Kidney (tissue), 14 donors: ENCODE results near the gene HGS. TPM values are rescaled to one million over a fixed set of nuclear protein-coding genes. Genes with fewer than 3 reads are reported as not detected.

Experiments
- DNase-seq, 5 donors: peaks; one replicate each; pipeline ENCODE4 v3.0.0-alpha.2; 2013 to 2020
- FAIRE-seq: peaks from 2 replicates; lab custom pipeline; 2012; peaks lifted over from hg19 to GRCh38; lab: Jason Lieb, UNC
- H3K27ac ChIP-seq, 2 donors: one replicate each; pipeline ENCODE4 v1.7.0; 2013; ENCODE audit warnings: low read depth in 2 of 2, low read length in 2 of 2, inconsistent platforms in 1 of 2
- H3K27me3 ChIP-seq: one replicate; pipeline ENCODE4 v1.7.1; 2013; ENCODE audit warnings: low read length, inconsistent platforms; ENCODE audit not compliant: control insufficient read depth, insufficient read depth
- H3K36me3 ChIP-seq, 3 donors: one replicate each; pipeline versions ENCODE4 v1.7.0 to v1.7.1; 2013; ENCODE audit warnings: low read length in 3 of 3, control low read depth in 1 of 3, inconsistent platforms in 1 of 3; ENCODE audit not compliant: insufficient read depth in 3 of 3, control insufficient read depth in 2 of 3
- H3K4me1 ChIP-seq, 3 donors: one replicate each; pipeline versions ENCODE4 v1.7.0 to v1.7.1; 2013; ENCODE audit warnings: low read length in 3 of 3, inconsistent platforms in 1 of 3, low read depth in 1 of 3; ENCODE audit not compliant: control insufficient read depth in 2 of 3, insufficient read depth in 2 of 3
- H3K4me3 ChIP-seq, 3 donors: one replicate each; pipeline versions ENCODE4 v1.7.0 to v1.8.1; 2013; ENCODE audit warnings: low read length in 3 of 3, control low read depth in 1 of 3, inconsistent platforms in 1 of 3
- H3K9ac ChIP-seq, 3 donors: one replicate each; pipeline versions ENCODE4 v1.7.0 to v1.7.1; 2013; ENCODE audit warnings: low read length in 3 of 3, control low read depth in 1 of 3, inconsistent platforms in 1 of 3
- H3K9me3 ChIP-seq, 3 donors: one replicate each; pipeline versions ENCODE4 v1.7.0 to v1.7.1; 2013; ENCODE audit warnings: low read length in 3 of 3, control low read depth in 1 of 3, inconsistent platforms in 1 of 3; ENCODE audit not compliant: control insufficient read depth in 2 of 3, insufficient read depth in 1 of 3
- CTCF ChIP-seq: IDR thresholded peaks from 3 replicates; pipeline ENCODE4 v1.5.1; 2012; ENCODE audit warnings: mild to moderate bottlenecking, moderate library complexity, borderline replicate concordance; ENCODE audit not compliant: insufficient read depth; ENCODE audit errors: extremely low read depth
- intact Hi-C: fragments of 100-400 bp; cut with DNase I; formaldehyde crosslinking; loops from one replicate; pipeline ENCODE4 v1.11.1; 2022
- polyA plus RNA-seq: library from polyadenylated mRNA; stranded (reverse); fragments of 350-450 nt; fragmentation: Illumina TruSeq; extraction: RNeasy Lipid Tissue Mini Kit (QIAGEN cat#74804); gene quantifications from one replicate; pipeline ENCODE4 v1.2.3, GENCODE V29; 2014; ENCODE audit warnings: low read depth, low replicate concordance; ENCODE audit not compliant: insufficient read depth
- total RNA-seq: library from RNA; stranded (reverse); fragmentation: NEBNext Ultra II Directional; extraction: Animal tissue kit (Norgen Biotek cat#: 25700); gene quantifications from one replicate; pipeline ENCODE4 v1.2.1, GENCODE V29; 2021
- donor health status: control.
- donor health status: control.
- donor health status: control.
- donor health status: control.
- donor health status: control.
- donor health status: DM: yes; HTN: yes; CAD: no.
- donor health status: Normal renal cell carcinoma (clear cell type).

HGS gene
- total and polyA plus RNA-seq, 2 donors from 2014 or later: 85.5 to 95.3 TPM

- intact Hi-C loops: no loop called here
- peaks cover 0 to 40% (median 8%) of the 10 kb centered on the region in 3 donors for H3K36me3 ChIP-seq
- H3K9ac ChIP-seq: no peak overlapping the region
Observed at GRCh38 chr17:81700353-81701287, 16.8 kb downstream of the HGS start.

GRCh38 chr17:81701288-81702071, 17.7 kb downstream of the HGS start:
- FAIRE-seq: no peak
- Histone ChIP-seq H3K9ac (no peak overlapping the region), H3K27me3 (no peaks in the 10 kb centered on the region)

More at GRCh38 chr17:81700353-81701287, 16.8 kb downstream of the HGS start:
- Histone ChIP-seq H3K27me3 (no peaks in the 10 kb centered on the region), H3K4me1 (peaks cover 0 to 25% (median 7%) of the 10 kb centered on the region in 3 donors), H3K9me3 (no peaks in the 10 kb centered on the region), H3K27ac (no peak overlapping the region), H3K4me3 (no peak overlapping the region)
- no peak for FAIRE-seq
- TF ChIP-seq CTCF: no peak
- DNase-seq: no peak

More at GRCh38 chr17:81701288-81702071, 17.7 kb downstream of the HGS start:
- no peak for TF ChIP-seq CTCF
- H3K4me1 ChIP-seq: peaks cover 0 to 25% (median 7%) of the 10 kb centered on the region in 3 donors
- peak overlapping the region in 2 of 3 donors; percentile 32 to 91 for H3K4me3 ChIP-seq
- no peaks in the 10 kb centered on the region for H3K9me3 ChIP-seq
- intact Hi-C loops: no loop called here
- no peak for DNase-seq
- H3K36me3 ChIP-seq: peaks cover 0 to 40% (median 6%) of the 10 kb centered on the region in 3 donors
- H3K27ac ChIP-seq: no peak overlapping the region
